Activated CD8-positive, alpha-beta T cell treated with anti-CD3 and anti-CD28 coated beads for 36 hours (primary cell): Measurements from ENCODE around the gene PRKD1. TPM values are rescaled to one million over a fixed set of nuclear protein-coding genes. Genes with fewer than 3 reads are reported as not detected.
"Not testable (repeated sequence)": the region's sequence is repeated elsewhere in the genome, so short reads cannot be mapped to it uniquely, and the experiment has no call there.

ENCODE experiments used
- ATAC-seq: fragments of 200-7000 bp; cut with Tn5 transposase; one replicate; pipeline ENCODE4 v1.10.0; 2021; ENCODE audit warnings: mild to moderate bottlenecking, moderate library complexity
- CTCF ChIA-PET: fragments of 350-600 bp; sonication (Branson Sonifier 250); formaldehyde crosslinking; loops from one replicate; lab custom pipeline; 2021; ENCODE audit warnings: antibody characterized with exemption; lab: Charles Lee
- POLR2A ChIA-PET: fragments of 350-600 bp; sonication (Branson Sonifier 250); formaldehyde crosslinking; loops from one replicate; lab custom pipeline; 2021; ENCODE audit warnings: antibody characterized with exemption; lab: Charles Lee
- DNase-seq: peaks from one replicate; pipeline ENCODE4 v3.0.0-alpha.2; 2020
- H3K27ac Mint-ChIP-seq: one replicate; pipeline ENCODE4 v1.8.0; 2021; ENCODE audit warnings: mild to moderate bottlenecking, mixed read lengths
- H3K27me3 Mint-ChIP-seq: one replicate; pipeline ENCODE4 v1.8.0; 2021; ENCODE audit warnings: mixed read lengths
- H3K36me3 Mint-ChIP-seq: one replicate; pipeline ENCODE4 v1.8.0; 2021; ENCODE audit warnings: low read depth, mixed read lengths
- H3K4me1 Mint-ChIP-seq: one replicate; pipeline ENCODE4 v1.8.0; 2021; ENCODE audit warnings: low read depth, mixed read lengths
- H3K4me3 Mint-ChIP-seq: one replicate; pipeline ENCODE4 v1.8.0; 2021; ENCODE audit warnings: mild to moderate bottlenecking, moderate library complexity, mixed read lengths
- H3K9me3 Mint-ChIP-seq: one replicate; pipeline ENCODE4 v1.8.0; 2021; ENCODE audit warnings: mixed read lengths
- CTCF ChIP-seq: fragments of 200-600 bp; IDR thresholded peaks from one replicate; pipeline ENCODE4 v1.8.0; 2022; ENCODE audit warnings: antibody characterized with exemption, mild to moderate bottlenecking
- intact Hi-C: fragments of 100-400 bp; cut with micrococcal nuclease; formaldehyde crosslinking; loops from one replicate; pipeline ENCODE4 v1.10.0; 2022
- total RNA-seq, 2 experiments: library from RNA; stranded (reverse); gene quantifications; one replicate each; pipeline ENCODE4 v1.2.3, GENCODE V29; 2021

PRKD1 gene
- total RNA-seq, 2 experiments from 2014 or later, result not detected

- no peak for ATAC-seq
- Mint-ChIP-seq H3K4me3 (no peak overlapping the region), H3K36me3 (no peaks in the 10 kb centered on the region), H3K4me1 (no peaks in the 10 kb centered on the region), H3K27ac (no peak overlapping the region), H3K9me3 (peaks cover 13% of the 10 kb centered on the region), H3K27me3 (no peaks in the 10 kb centered on the region)
- POLR2A ChIA-PET, result no interaction called here
- intact Hi-C loops, result no loop called here
- CTCF ChIA-PET, result no interaction called here
- DNase-seq, result no peak
- TF ChIP-seq CTCF, result no peak
Measured at GRCh38 chr14:29709490-29709889, 218.2 kb downstream of the PRKD1 start.

DNA sequence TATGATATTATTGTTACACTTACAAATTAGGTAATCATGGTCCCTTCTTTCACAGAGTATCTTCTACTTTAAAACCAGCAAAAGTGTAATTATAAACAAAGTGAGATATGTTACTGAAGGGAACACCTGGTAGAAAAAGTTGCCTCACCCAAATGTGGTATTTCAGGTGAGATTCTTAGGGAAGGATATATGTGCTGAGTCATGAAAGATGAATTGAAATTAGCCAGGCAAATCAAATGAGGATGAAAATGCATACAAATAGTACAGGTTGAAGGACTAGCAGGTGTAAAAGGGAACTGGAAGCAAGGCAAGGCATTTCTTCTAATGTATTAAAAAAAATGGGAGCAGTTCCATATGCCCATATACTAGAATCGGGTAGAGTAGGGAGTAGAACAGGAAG lies 220.9 kb downstream of the PRKD1 start:
- ATAC-seq, result no peak
- TF ChIP-seq CTCF, result no peak
- no peaks in the 10 kb centered on the region for H3K4me1 Mint-ChIP-seq

DNA sequence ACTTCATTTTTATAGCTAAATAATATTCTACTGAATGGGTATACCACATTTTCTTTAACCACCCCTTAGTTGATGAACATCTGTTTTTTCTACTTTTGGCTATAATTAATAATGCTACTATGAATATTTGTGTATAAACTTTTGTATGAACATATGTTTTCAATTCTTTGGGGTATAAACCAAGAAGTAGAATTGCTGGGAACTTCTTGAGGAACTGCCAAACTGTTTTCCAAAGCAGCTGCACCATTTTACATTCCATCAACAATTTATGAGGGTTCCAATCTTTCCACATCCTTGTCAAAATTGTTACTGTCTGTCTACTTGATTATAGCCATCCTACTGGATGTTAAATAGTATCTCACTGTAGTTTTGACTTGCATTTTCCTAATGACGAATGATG lies 221.8 kb downstream of the PRKD1 start:
- H3K27ac Mint-ChIP-seq, result no peak overlapping the region
- H3K27me3 Mint-ChIP-seq, result no peaks in the 10 kb centered on the region
- H3K4me1 Mint-ChIP-seq, result no peaks in the 10 kb centered on the region
- ChIA-PET CTCF (no interaction called here), POLR2A (no interaction called here)
- intact Hi-C loops, result no loop called here
- no peak for DNase-seq
- no peak for ATAC-seq
- no peak for TF ChIP-seq CTCF
- no peak overlapping the region for H3K4me3 Mint-ChIP-seq
- H3K9me3 Mint-ChIP-seq, result peaks cover 8% of the 10 kb centered on the region
- no peaks in the 10 kb centered on the region for H3K36me3 Mint-ChIP-seq

More for the DNA sequence above, 220.9 kb downstream of the PRKD1 start:
- H3K36me3 Mint-ChIP-seq, result no peaks in the 10 kb centered on the region
- intact Hi-C loops, result no loop called here
- POLR2A ChIA-PET, result no interaction called here
- no peak overlapping the region for H3K4me3 Mint-ChIP-seq
- no peaks in the 10 kb centered on the region for H3K27me3 Mint-ChIP-seq
- no peak for DNase-seq
- H3K27ac Mint-ChIP-seq, result no peak overlapping the region
- CTCF ChIA-PET, result no interaction called here
- peaks cover 8% of the 10 kb centered on the region for H3K9me3 Mint-ChIP-seq

DNA sequence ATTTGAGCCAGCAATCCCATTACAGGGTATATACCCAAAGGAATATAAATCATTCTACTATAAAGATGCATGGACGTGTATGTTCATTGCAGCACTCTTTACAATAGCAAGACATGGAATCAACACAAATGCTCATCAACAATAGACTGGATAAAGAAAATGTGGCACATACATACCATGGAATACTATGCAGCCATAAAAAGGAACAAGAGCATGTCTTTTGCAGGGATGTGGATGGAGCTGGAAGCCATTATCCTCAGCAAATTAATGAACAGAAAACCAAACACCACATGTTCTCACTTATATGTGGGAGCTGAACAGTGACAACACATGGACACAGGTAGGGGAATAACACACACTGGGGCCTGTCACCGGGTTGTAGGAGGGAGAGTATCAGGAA lies 238.1 kb downstream of the PRKD1 start:
- H3K27ac Mint-ChIP-seq, ATAC-seq, CTCF ChIA-PET, H3K36me3 Mint-ChIP-seq, intact Hi-C loops, H3K27me3 Mint-ChIP-seq, H3K4me3 Mint-ChIP-seq, POLR2A ChIA-PET, H3K4me1 Mint-ChIP-seq, DNase-seq: not testable (repeated sequence)
- H3K9me3 Mint-ChIP-seq, result peaks cover 18% of the 10 kb centered on the region

DNA sequence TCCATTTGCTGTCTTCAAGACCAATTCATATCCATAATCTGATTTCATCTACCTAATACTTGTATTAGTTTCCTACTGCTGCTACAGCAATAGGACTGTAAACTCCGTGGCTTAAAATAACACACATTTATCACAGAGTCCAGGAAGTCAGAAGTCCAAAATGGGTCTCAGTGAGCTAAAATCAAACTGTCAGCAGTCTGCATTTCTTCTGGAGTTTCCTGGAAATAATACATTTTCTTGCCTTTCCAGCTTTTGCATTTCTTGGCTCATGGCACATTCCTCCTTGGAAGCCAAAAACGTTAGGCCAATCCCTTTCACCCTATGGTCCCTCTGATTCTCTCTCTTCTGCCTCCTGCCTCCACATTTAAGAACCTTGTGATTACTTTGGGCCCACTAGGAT lies 239.8 kb downstream of the PRKD1 start:
- ChIA-PET POLR2A (no interaction called here), CTCF (no interaction called here)
- intact Hi-C loops, result no loop called here
- Mint-ChIP-seq H3K4me3 (no peak overlapping the region), H3K27me3 (no peaks in the 10 kb centered on the region), H3K4me1 (no peaks in the 10 kb centered on the region), H3K9me3 (peaks cover 18% of the 10 kb centered on the region), H3K36me3 (no peaks in the 10 kb centered on the region), H3K27ac (no peak overlapping the region)
- no peak for ATAC-seq
- no peak for DNase-seq
- no peak for TF ChIP-seq CTCF
